NCI-H1436 (cell line): ENCODE results near the gene CTCFL.
A peak's percentile ranks its signal among the peaks of the same experiment; 100 is the strongest.

ENCODE experiments used
- DNase-seq: peaks from one replicate; lab custom pipeline; 2025; lab: John Stamatoyannopoulos, UW

Gene CTCFL

GRCh38 chr20:57524511-57525176 lies at the start of gene CTCFL:
CTCFL (minus strand) TSS chr20:57525140; CDS start chr20:57524205, 935 bp downstream.
- DNase-seq = no peak

GRCh38 chr20:57573894-57574293 lies 49.0 kb upstream of the CTCFL start:
- DNase-seq = peak; percentile 20

GRCh38 chr20:57573242-57573641 lies 48.3 kb upstream of the CTCFL start:
- DNase-seq = peak; percentile 22

- DNase-seq = no peak
Measured at GRCh38 chr20:57571782-57572416, 47.0 kb upstream of the CTCFL start.

- no peak for DNase-seq
Measured at GRCh38 chr20:57570920-57571319, 46.0 kb upstream of the CTCFL start.

- peak; percentile 91 for DNase-seq
Measured at GRCh38 chr20:57570145-57570850, 45.4 kb upstream of the CTCFL start.

GRCh38 chr20:57568960-57569359 lies 44.0 kb upstream of the CTCFL start:
- DNase-seq = no peak

- no peak for DNase-seq
Measured at GRCh38 chr20:57568088-57568896, 43.4 kb upstream of the CTCFL start.

- DNase-seq = no peak
Measured at GRCh38 chr20:57567471-57568079, 42.6 kb upstream of the CTCFL start.

- DNase-seq = no peak
Measured at GRCh38 chr20:57566803-57567459, 42.0 kb upstream of the CTCFL start.

- no peak for DNase-seq
Measured at GRCh38 chr20:57566399-57566798, 41.5 kb upstream of the CTCFL start.

- no peak for DNase-seq
Measured at GRCh38 chr20:57564951-57565642, 40.2 kb upstream of the CTCFL start.

GRCh38 chr20:57564180-57564802 lies 39.4 kb upstream of the CTCFL start:
- DNase-seq = no peak

- DNase-seq = no peak
Measured at GRCh38 chr20:57563522-57563921, 38.6 kb upstream of the CTCFL start.

- DNase-seq = no peak
Measured at GRCh38 chr20:57562541-57563465, 37.9 kb upstream of the CTCFL start.

- DNase-seq = no peak
Measured at GRCh38 chr20:57561356-57562279, 36.7 kb upstream of the CTCFL start.

GRCh38 chr20:57560554-57561355 lies 35.8 kb upstream of the CTCFL start, which contains the start of gene PCK1:
PCK1 (plus strand) TSS chr20:57561110; CDS start chr20:57561412, 302 bp downstream.
- no peak for DNase-seq
